Measurements from ENCODE around the gene TMEM51.

The TMEM51 gene

DNA sequence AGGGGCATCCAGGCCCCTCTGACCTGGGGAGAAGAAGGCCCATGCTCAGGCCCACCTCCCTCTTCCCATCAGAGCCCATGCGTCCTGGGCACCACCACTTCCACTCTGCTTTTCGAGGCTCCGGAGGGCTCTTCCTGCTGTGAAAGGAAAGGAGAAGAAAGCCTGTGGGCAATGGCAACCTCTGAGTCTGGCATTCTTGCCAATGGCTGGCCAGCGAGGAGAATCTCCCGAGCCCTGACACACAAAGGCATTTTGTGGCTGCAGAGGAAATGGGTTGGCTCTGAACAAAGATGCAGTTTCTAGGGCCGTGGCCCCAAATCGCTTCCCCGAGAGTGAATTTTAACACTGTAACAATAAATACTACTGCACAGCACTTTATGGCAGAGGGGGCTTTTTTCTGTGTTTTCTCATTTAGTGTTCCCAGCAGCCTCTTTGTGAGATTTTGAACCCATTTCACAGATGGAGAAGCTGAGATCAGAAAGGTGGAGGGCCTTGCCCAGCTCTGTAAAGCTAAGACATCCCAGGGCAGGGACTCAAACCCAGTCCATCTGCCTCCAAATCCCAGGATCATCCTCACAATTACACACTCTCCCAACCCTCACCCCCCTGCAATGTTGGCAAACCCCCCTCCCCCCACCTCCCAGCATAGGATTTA lies 35.7 kb upstream of the TMEM51 start:
- no peak overlapping the region for H3K4me3 ChIP-seq (ENCODE audit: low read depth, low read length)
- TF ChIP-seq, protein P1, sequence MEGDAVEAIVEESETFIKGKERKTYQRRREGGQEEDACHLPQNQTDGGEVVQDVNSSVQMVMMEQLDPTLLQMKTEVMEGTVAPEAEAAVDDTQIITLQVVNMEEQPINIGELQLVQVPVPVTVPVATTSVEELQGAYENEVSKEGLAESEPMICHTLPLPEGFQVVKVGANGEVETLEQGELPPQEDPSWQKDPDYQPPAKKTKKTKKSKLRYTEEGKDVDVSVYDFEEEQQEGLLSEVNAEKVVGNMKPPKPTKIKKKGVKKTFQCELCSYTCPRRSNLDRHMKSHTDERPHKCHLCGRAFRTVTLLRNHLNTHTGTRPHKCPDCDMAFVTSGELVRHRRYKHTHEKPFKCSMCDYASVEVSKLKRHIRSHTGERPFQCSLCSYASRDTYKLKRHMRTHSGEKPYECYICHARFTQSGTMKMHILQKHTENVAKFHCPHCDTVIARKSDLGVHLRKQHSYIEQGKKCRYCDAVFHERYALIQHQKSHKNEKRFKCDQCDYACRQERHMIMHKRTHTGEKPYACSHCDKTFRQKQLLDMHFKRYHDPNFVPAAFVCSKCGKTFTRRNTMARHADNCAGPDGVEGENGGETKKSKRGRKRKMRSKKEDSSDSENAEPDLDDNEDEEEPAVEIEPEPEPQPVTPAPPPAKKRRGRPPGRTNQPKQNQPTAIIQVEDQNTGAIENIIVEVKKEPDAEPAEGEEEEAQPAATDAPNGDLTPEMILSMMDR (IDR thresholded peaks at IDR 0.05; ENCODE audit: borderline replicate concordance, insufficient read depth, low read depth, low read length) = no peak

DNA sequence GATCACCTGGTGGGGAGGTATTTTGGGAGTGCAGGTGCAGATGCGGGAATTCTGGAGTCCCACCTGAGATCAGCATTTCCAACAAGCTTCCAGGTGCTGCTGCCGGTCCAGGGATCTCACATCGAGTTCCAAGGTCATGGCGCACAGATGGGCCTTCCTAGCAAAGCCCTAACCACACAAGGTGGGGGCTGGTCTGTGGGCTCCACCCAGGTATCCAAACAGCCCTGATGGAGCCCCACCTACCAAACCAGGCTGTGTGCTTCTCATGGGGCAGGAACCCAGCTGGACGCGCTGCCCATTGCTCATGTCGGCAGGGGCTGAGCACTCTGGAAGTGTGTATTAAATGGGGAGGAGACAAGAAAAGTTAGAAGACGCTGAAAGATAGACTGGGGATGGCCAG lies 35.0 kb upstream of the TMEM51 start:
- no peak overlapping the region for H3K4me3 ChIP-seq (ENCODE audit: low read depth, low read length)

DNA sequence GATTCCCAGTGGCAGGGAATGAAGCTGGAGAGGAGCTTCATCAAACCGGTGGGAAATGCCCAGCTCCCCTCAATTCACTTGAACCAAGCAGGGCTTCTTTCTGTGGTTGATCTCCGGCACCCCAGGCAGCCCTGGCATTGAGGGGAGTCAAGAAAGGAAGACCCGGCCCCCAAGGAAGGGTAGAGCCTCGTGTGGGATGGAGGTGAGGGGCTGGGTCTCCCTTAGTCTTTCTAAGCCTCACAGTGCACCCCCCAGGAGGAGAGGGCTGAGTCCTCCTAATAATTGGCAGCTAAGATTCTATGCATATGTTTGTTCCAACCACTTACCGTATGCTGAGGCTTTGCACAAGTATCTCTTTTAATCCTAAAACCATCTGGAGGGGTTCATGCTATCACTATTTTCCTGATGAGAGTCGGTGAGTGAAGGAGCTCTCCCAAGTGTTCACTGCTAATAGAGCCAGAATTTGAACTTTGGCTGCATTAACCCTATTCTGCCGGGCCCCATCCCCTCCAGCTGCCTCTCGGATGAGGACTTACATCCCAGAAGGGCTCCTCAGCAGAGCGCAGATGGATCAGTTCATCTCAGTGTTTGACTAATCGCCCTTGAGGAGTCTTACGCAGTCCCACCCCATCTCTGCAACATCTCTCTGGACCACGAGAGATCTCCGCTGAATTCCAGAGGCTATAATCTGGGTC lies 33.1 kb upstream of the TMEM51 start:
- no peak overlapping the region for H3K4me3 ChIP-seq (ENCODE audit: low read depth, low read length)
- TF ChIP-seq, protein P1 (IDR thresholded peaks at IDR 0.05; ENCODE audit: borderline replicate concordance, insufficient read depth, low read depth, low read length) = no peak

More for the DNA sequence above, 35.0 kb upstream of the TMEM51 start:
- TF ChIP-seq, protein P1 (IDR thresholded peaks at IDR 0.05; ENCODE audit: borderline replicate concordance, insufficient read depth, low read depth, low read length) = no peak

DNA sequence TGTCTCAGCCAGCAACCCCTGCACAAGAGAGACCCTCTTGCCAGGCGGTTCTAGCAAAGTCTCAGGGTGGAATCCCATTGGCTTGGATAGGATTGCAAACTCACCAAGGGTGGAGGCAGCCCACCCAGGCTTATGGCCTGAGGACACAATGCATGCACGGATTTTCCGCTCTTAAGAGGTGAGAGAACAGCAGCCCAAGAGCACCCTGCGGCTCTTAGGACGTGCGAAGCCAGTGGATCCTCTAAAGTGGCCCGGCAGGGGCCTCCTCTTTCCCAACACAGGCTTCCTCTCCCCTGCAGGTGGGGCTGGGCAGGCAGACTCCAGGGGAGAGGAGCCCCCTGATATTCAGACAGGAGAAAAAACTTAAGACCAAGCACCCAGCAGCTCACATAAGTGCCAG lies 31.2 kb upstream of the TMEM51 start:
- TF ChIP-seq, protein P1 (IDR thresholded peaks at IDR 0.05; ENCODE audit: borderline replicate concordance, insufficient read depth, low read depth, low read length) = no peak
- H3K4me3 ChIP-seq (ENCODE audit: low read depth, low read length) = no peak overlapping the region

DNA sequence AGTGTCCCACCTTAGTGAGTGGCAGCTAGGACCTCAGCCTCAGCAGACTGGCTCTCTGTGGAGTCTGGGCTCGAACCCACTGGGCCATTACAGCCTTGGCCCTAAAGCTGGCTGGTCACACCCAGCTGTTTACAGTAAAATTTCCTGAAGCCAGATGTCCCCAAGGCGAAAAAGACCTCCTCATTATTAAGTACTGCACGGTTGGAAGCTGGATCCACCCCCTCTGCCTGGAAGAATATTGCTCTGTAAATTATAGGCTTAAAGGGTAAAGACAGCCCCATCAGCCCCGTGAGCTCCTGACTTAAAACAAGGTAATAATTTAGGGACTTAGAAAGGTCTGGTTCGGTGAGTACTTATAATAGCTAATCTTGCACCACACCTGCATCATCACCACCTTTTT lies 30.3 kb upstream of the TMEM51 start:
- H3K4me3 ChIP-seq (ENCODE audit: low read depth, low read length) = no peak overlapping the region
- TF ChIP-seq, protein P1 (IDR thresholded peaks at IDR 0.05; ENCODE audit: borderline replicate concordance, insufficient read depth, low read depth, low read length) = no peak

DNA sequence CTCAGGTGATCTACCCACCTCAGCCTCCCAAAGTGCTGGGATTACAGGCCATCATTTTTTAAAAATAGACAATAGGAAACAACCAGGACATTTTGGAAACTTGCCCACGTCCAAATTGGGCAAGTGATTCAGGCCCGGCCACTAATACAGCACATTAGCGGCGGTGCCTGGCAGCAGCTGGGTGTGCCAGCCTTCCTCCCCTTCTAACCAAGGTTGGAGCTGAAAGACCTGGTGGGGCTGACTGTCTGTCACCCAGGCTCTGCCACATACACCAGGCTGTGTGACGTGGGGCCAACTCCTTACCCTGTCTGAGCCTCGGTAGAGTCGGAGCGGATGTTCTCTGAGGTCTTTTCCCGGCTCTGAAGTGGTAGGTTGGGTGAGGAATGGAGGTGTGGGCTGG lies 29.6 kb upstream of the TMEM51 start:
- TF ChIP-seq, protein P1 (IDR thresholded peaks at IDR 0.05; ENCODE audit: borderline replicate concordance, insufficient read depth, low read depth, low read length) = no peak
- no peak overlapping the region for H3K4me3 ChIP-seq (ENCODE audit: low read depth, low read length)

All from GM12875 (cell line).